ENCODE measurements around the gene PIP5K1C. TPM values are rescaled to one million over a fixed set of nuclear protein-coding genes. Genes with fewer than 3 reads are reported as not detected.

Gene PIP5K1C
- total RNA-seq, 1 experiment from 2014 or later, result 35.5 TPM

- no peaks in the 10 kb centered on the region for H3K9me3 ChIP-seq (ENCODE audit: low read depth, low read length, poor library complexity, severe bottlenecking)
- peaks cover 11% of the 10 kb centered on the region for H3K4me1 ChIP-seq (ENCODE audit: insufficient read depth, low read length, poor library complexity, severe bottlenecking)
- BruUV-seq (replicated peaks), result no TSS peak
- TF ChIP-seq EZH2 (IDR thresholded peaks at IDR 0.05; ENCODE audit: borderline replicate concordance, low read depth, low read length, poor library complexity, severe bottlenecking), result no peak
- TF ChIP-seq CTCF (conservative IDR thresholded peaks at IDR 0.05; ENCODE audit: low read depth, low read length), result no peak
- no peak overlapping the region for H3K27ac ChIP-seq (ENCODE audit: low read depth, low read length, poor library complexity, severe bottlenecking)
- intact Hi-C loops (cut with micrococcal nuclease; ENCODE audit: unreplicated experiment), result no loop called here
- ChIA-PET POLR2A (ENCODE audit: low non-redundant PET) (no interaction called here), CTCF (no interaction called here)
- peaks cover 6% of the 10 kb centered on the region for H3K36me3 ChIP-seq (ENCODE audit: insufficient read depth, low read length, poor library complexity, severe bottlenecking)
- no peak for DNase-seq (ENCODE audit: low spot score)
- no peaks in the 10 kb centered on the region for H3K27me3 ChIP-seq (replicated peaks; ENCODE audit: insufficient read depth, low read depth, low read length, poor library complexity)
- H3K4me3 ChIP-seq (ENCODE audit: low read depth, low read length, poor library complexity, severe bottlenecking), result no peak overlapping the region
These were observed 92.1 kb downstream of the PIP5K1C start for GRCh38 chr19:3608079-3608641.

- no peak for DNase-seq (ENCODE audit: low spot score)
- CTCF ChIA-PET, result no interaction called here
These were observed 92.8 kb downstream of the PIP5K1C start for GRCh38 chr19:3607303-3608078.

GRCh38 chr19:3606690-3607289 is 93.5 kb downstream of the PIP5K1C start, which contains the start of gene TBXA2R:
Gene TBXA2R, minus strand, starts transcription at chr19:3606875. Its CDS starts 6,241 bp downstream, at chr19:3600634.
- no TSS peak for BruUV-seq (replicated peaks)
- Histone ChIP-seq H3K27me3 (replicated peaks; ENCODE audit: insufficient read depth, low read depth, low read length, poor library complexity) (no peaks in the 10 kb centered on the region), H3K36me3 (ENCODE audit: insufficient read depth, low read length, poor library complexity, severe bottlenecking) (peaks cover 5% of the 10 kb centered on the region), H3K27ac (ENCODE audit: low read depth, low read length, poor library complexity, severe bottlenecking) (no peak within 1 kb of the TSS), H3K4me1 (ENCODE audit: insufficient read depth, low read length, poor library complexity, severe bottlenecking) (peaks cover 11% of the 10 kb centered on the region), H3K4me3 (ENCODE audit: low read depth, low read length, poor library complexity, severe bottlenecking) (peak within 1 kb of the TSS; percentile 31), H3K9me3 (ENCODE audit: low read depth, low read length, poor library complexity, severe bottlenecking) (no peaks in the 10 kb centered on the region)
- ChIA-PET CTCF (interaction anchor here (0.7 kb wide), 1 partner anchor 381 kb away, joined by 7 read pairs; no protein-coding TSS in a partner anchor), POLR2A (ENCODE audit: low non-redundant PET) (no interaction called here)
- intact Hi-C loops (cut with micrococcal nuclease; ENCODE audit: unreplicated experiment), result no loop called here
- DNase-seq (ENCODE audit: low spot score), result peak; percentile 72
- TF ChIP-seq CTCF (conservative IDR thresholded peaks at IDR 0.05; ENCODE audit: low read depth, low read length), result no peak
- TF ChIP-seq EZH2 (IDR thresholded peaks at IDR 0.05; ENCODE audit: borderline replicate concordance, low read depth, low read length, poor library complexity, severe bottlenecking), result no peak

More at GRCh38 chr19:3607303-3608078, 92.8 kb downstream of the PIP5K1C start:
- no peak for TF ChIP-seq CTCF (conservative IDR thresholded peaks at IDR 0.05; ENCODE audit: low read depth, low read length)
- TF ChIP-seq EZH2 (IDR thresholded peaks at IDR 0.05; ENCODE audit: borderline replicate concordance, low read depth, low read length, poor library complexity, severe bottlenecking), result no peak
- H3K9me3 ChIP-seq (ENCODE audit: low read depth, low read length, poor library complexity, severe bottlenecking), result no peaks in the 10 kb centered on the region
- POLR2A ChIA-PET (ENCODE audit: low non-redundant PET), result no interaction called here
- H3K4me1 ChIP-seq (ENCODE audit: insufficient read depth, low read length, poor library complexity, severe bottlenecking), result peaks cover 11% of the 10 kb centered on the region
- H3K4me3 ChIP-seq (ENCODE audit: low read depth, low read length, poor library complexity, severe bottlenecking), result peak overlapping the region; percentile 31
- no peak overlapping the region for H3K27ac ChIP-seq (ENCODE audit: low read depth, low read length, poor library complexity, severe bottlenecking)
- H3K36me3 ChIP-seq (ENCODE audit: insufficient read depth, low read length, poor library complexity, severe bottlenecking), result peaks cover 6% of the 10 kb centered on the region
- intact Hi-C loops (cut with micrococcal nuclease; ENCODE audit: unreplicated experiment), result no loop called here
- H3K27me3 ChIP-seq (replicated peaks; ENCODE audit: insufficient read depth, low read depth, low read length, poor library complexity), result no peaks in the 10 kb centered on the region
- BruUV-seq (replicated peaks), result no TSS peak
